HG02678 (cell line): ENCODE data around the gene IL9.

Source experiments
- ATAC-seq: cut with Tn5 transposase; IDR thresholded peaks from one replicate; pipeline ENCODE4 v1.9.1; 2021; ENCODE audit warnings: mild to moderate bottlenecking, moderate library complexity; ENCODE audit not compliant: unreplicated experiment

IL9 gene

GRCh38 chr5:135895474-135896006 is at the start of gene IL9:
TSS of gene IL9 (minus strand) at chr5:135895841. CDS start at chr5:135895816, 25 bp downstream.
- no peak for ATAC-seq

DNA sequence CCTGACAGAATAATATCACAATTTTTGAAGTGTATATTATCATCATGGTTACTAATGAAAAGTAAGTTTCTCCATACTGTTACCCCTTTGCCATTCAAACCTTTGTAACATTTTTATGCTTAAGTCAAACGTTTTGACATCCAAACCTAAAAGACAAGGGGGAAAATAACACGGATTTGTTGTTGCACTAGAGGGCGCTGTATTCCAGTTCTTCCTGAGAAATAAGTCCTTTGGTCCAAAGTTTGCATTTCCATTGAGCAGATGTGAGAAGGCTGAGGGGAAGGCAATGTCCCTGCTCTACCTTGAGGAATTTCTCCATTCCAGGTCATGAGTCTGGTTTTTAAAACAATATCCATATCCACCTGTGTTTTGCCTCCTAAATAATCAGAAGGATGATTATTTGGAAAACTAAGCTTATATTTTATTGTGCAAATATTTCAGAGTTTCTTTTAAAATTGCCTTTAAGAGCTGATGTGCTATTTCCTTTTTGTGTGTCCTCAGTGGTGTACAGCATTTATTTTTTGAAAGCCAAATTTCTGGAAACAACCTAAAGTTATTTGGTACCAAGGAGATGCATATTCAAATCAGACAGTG is 49.4 kb upstream of the IL9 start:
- ATAC-seq = no peak

- no peak for ATAC-seq
These were observed 48.9 kb upstream of the IL9 start for GRCh38 chr5:135944564-135944963.

GRCh38 chr5:135942202-135942771 is 46.6 kb upstream of the IL9 start:
- no peak for ATAC-seq

DNA sequence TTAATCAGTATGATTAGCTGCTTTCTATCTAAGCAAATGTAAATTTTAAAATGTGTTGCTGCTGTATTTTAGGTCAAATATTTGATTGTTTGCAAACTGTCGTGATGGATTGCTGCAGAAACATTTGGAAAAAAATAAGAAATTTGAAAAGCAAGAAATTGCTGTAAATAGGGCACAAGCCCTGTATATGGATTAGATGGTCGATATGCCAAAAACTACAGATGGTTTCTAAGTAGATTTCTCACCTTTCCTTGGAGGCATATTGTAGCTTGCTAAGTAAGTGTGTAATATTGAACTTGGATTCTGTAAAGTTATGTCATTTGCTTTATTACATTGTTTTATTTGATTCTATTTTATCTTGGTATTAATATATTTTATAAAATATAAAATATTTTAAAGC is 46.1 kb upstream of the IL9 start:
- no peak for ATAC-seq

DNA sequence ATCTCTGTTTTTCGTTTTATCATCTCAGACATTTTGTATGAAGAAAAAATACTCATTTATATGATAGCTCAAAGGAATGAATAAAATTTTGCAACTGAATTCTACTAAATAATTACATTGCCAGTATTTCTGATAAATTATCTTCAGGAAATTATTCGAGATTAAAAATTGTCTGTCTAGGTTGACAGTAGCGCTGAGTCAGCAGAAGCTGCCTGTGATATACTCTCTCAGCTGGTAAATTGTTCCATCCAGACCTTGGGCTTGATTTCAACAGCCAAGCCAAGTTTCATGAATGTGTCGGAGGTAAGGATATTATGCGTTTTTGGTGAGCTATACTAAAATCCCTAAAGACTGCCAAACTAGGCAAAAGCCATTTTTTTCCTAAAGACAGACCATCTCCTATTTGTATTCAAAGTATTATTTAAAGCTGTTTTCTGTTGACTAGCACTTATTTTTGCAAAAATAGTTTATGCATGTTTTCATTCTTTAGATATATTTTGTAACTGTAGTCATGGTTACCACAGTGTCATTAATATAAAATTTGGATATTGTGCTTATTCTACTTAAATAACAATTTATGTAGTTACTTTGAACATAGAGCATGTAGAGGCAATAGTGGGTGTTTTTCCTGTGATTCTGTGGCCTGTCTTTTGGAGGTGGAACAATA is 41.7 kb upstream of the IL9 start:
- ATAC-seq = no peak

DNA sequence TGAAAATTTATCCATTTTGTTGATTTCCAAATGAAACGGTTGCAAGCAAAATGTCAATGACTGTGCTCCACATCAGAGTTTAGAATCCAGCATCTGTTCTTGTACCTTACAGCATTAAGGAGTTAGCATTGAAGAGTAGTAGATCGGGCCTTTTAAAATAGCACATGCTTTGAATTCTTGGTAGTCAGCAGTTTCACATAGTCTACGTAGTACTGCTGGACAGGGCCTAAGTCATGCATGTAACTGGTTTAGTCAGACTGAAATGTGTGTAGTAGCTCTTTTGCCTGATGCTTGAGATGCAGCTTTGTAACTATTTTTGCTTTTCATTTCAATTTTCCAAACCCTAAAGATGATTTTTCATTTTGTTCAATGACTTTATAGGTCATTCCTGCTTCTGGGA is 39.3 kb upstream of the IL9 start:
- ATAC-seq = no peak

DNA sequence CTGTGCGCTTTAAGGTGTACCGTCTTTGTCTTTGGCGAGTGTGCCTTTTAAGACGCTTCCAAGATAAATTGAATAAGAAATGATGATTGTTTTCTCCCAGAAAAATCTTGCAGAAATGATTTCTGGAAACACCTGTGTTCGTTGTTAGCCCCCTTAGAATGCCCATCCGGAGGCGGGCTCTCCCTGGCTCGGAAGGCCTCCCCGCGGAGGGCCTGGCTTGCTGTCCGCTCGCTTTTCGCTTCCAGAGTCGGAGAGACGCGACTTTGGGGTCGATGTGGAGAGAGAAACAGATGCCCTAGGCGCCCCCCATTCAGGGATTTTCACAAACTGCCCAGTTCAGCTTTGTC is 35.3 kb upstream of the IL9 start:
- no peak for ATAC-seq

DNA sequence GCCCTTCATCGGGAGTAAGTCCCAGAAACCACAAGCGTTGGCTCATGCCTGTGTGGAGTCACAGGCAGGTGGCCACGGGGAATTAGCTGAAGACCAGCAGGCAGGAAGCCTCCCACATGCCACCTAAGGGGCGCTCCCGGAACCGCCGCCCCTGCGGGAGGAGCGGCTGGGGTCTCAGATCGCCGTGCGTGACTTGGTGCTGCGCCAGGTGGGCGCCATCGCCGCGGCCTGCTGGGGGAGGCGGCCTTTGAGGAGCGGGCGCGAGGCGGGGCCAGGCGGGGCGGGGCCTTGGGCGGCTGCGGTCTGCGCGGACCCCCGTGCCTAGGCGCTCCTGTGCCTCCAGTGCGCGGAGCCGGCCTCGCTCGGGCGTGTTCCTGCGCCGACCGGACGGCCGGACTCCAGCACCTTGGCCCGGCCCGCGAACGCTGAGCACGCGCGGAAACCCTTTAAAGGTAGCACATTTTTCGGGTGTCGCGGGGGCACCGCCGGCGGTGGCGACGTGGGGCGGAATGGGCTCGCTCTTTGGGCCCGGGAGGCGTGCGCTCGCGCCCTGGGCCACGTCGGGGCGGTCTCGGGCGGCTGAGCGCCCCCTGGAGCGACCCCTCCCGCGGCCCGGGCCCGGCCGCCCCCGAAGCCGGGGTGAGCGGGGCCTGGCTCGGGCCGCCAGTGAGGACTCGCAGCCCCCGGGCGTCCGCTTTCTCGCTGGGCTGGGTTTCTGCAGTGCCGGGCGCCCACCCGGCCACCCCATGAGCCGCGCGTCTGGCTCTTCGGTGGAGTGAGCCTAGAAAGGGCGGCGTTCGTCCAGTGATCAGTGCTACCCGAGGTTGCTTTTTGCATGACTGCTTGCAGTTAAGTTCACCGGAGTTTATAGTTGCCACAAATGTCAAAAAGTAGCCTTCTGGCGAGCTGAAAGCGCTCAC is 34.6 kb upstream of the IL9 start:
- ATAC-seq = no peak

- no peak for ATAC-seq
These were observed 25.7 kb upstream of the IL9 start for GRCh38 chr5:135921388-135921787.

- ATAC-seq = no peak
These were observed 24.6 kb upstream of the IL9 start for GRCh38 chr5:135920199-135920598.

DNA sequence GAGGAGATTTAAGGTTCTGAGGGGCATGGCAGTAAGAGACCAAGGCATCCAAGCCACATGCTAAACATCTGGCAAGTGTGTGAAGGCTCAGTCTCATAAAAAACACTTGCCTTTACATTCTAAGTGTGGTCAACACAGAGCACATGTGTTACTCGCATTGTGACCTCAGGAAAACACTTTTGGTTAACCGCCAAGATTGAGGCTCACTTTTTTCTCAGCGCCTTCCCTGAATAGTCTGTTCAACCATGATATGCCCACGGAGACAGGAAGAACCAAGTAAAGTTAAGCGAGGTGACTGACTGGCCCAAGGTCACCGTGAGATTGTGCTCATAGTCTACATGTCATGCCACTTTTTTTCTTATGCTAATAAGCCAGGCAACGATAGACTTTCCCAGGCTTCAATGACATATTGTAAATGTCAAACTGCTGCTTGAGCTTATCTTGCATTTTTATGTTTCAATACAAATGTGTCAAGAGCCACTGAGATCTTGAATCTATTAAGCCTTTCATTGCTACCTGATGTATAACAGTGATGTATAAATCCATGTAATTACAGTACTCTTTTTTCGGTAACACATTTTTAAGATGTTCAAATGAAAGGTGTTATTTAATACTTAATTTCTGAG is 21.1 kb upstream of the IL9 start:
- ATAC-seq = no peak

DNA sequence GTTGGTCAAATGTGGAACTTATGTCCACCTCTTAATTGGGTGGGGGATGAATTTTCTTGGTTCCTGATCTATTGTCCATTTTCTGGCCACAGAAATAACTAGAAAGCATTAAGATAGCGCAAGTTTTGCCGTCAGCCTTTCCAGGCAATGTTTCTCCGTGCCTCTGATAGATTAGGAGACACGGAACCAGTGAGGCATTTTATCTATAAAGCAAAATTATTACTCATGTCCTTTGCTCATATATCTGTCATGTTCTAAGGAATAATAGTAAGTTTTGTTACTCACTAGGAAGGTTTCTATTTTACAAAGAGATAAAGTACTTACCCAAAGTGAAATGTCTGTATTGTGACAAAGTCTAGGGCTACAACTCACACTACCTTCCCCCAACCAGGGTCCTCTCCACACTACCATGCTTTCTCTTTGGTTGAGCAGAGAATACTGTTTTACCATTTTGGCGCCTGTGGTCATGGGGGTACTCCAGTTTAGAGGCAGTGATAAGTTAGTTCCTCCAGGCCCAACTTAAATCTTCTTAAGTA is 19.9 kb upstream of the IL9 start:
- no peak for ATAC-seq

- no peak for ATAC-seq
These were observed 18.3 kb upstream of the IL9 start for GRCh38 chr5:135913713-135914626.

- ATAC-seq = no peak
These were observed 9.5 kb upstream of the IL9 start for GRCh38 chr5:135905144-135905543.

GRCh38 chr5:135901633-135902032 is 6.0 kb upstream of the IL9 start:
- no peak for ATAC-seq

DNA sequence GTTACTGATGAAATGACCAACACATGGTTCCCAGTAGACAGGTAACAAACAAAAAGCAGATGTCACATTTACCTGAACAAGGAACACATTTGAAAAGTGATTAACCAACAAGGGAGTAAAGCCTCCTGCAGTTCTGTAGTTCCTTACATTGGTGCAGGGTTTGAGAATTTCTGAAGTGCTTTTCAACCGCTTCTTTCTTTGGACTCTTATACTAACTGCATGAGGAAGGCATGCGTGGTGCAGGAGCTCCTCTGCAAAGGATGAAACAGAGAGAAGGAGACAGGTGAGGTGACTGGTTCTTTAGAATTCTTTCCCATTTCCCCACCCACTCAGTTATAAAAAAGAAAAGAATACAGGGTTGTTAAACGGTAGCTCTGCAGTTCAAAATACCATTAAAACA is 4.6 kb upstream of the IL9 start:
- no peak for ATAC-seq

GRCh38 chr5:135898651-135899050 is 3.0 kb upstream of the IL9 start:
- no peak for ATAC-seq

- ATAC-seq = no peak
These were observed 852 bp downstream of the IL9 start for GRCh38 chr5:135894789-135895188.

DNA sequence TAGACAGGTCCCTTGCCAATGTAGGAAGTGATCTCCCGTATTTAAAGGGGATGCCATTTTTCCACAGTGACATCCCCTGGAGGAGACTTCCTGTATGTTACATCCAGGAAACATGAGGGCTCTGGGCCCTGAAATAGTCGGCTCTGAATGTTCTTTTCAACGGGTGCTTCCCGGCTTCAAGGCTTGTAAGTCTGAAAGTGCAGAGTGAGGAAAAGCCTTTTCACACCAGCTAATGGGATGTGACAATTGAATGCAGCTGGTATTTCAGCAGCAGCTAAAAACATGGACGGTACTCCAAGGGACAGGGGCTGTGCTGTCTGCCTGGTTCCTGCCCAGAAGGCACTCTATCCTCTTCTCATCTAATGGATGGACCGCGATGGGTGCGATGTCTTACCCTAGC is 1.4 kb downstream of the IL9 start:
- ATAC-seq = no peak
